ENCODE data around the gene NAB1. TPM values are rescaled to one million over a fixed set of nuclear protein-coding genes. Genes with fewer than 3 reads are reported as not detected.
"Not testable (repeated sequence)": the region's sequence is repeated elsewhere in the genome, so short reads cannot be mapped to it uniquely, and the experiment has no call there.

The NAB1 gene
- total RNA-seq, 1 experiment from 2014 or later, result 32.1 TPM

DNA sequence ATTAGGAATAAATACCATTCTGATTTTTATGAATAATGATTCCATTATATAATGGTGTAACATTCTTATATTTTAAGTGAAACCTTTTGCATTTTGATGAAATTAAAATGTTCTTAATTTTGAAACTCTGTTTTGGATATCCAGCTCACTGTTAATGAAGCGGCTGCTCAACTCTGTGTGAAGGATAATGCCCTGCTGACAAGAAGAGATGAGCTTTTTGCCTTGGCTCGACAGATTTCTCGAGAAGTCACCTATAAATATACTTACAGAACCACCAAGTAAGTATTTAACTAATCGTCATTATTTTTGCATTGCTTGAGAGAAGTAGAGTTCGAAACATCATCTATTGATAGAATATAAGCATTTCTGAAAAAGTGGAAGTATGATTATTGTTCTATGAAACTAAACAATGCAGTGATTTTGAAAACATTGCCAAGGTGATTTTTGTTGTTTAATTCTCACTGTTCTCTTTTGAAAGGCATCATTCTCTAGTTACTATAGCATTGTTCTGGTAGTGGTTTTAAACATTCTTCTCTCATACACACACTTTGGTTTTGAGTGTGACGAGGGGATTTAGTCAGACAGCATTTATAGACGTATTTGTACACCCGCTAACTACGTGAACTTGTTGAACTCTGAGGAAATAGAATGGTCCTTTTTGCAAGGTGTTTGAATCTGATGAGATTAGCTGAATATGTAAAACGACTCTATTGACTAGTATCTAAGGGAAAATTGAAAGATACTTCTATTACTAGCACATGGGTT, 21.5 kb downstream of the NAB1 start:
- DNase-seq (ENCODE audit: low read depth), result no peak

GRCh38 chr2:190674966-190675650, 26.2 kb downstream of the NAB1 start:
- DNase-seq (ENCODE audit: low read depth), result no peak

GRCh38 chr2:190677255-190677654, 28.4 kb downstream of the NAB1 start:
- no peak for DNase-seq (ENCODE audit: low read depth)

DNA sequence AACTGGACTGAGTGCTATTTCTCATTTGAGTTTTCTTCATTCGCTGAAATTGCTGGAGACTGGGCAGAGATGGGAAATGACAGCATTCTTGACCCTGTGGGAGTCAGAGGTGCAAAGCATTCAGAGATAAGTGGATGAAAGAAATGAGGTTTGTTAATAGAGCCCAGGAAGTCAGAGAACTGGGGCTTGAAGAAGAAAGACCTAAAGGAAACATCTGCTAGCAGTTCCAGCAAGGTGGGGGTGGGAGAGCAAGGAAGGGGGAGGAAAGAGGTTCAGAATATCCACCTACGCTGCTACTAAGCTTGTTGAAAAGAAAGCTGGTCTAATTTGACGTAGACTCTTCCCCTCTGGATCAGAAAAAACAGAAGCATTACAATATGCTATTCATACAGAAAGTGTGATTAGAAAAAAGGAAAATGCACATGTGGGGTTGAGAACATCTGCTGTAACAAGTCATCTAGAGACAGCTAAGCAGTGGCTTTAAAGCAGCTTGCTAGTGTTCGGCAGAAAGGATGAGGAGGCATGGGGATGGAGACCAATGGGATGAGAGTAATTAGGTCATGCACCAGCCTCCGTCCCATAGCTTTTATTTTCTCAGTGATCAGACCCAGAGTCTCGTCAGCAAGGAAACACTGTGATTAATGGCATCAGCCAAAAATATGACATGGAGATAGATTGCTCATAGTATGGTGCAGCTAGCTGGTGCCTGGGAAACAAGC, 29.7 kb downstream of the NAB1 start:
- DNase-seq (ENCODE audit: low read depth), result no peak

DNA sequence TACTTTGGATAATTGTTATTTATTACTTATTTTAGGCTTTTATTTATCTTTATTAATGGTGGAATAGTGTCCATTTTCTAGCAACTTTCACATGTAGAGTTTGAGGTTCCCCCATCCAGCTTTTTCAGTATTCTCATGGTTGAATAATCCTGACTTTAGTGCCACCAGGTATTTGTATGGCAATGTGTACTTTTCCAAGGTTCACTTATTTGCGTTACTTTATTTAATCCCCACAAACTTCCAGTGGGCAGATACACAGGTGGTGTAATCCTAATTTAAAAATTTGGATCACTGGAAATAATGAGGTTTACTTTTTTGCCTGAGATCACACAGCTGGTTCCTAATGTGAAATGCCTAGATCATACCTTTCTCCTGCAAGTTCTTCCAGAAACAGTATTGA, 30.5 kb downstream of the NAB1 start:
- DNase-seq (ENCODE audit: low read depth), result no peak

- DNase-seq (ENCODE audit: low read depth), result peak; percentile 46
Observed at GRCh38 chr2:190679813-190680591, 31.1 kb downstream of the NAB1 start.

GRCh38 chr2:190682168-190682567, 33.3 kb downstream of the NAB1 start:
- peak; percentile 75 for DNase-seq (ENCODE audit: low read depth)

DNA sequence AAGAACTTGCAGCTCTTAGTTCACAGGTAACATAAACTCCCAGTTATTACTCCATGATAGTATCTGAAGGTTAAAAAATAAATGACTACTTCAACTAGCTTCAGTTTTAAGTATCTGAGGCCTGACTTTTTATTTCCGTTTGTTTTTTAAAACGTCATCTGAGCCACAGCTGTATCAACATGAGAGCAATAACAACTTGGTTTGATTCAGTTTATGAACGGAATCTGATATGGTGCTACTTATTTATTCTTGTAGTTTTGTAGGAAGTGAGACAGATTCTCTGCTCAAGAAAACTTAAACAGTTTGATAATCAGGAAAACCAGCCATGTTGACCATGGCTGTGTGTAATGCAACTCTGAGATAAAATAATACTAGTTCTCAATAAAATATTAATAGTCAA, 34.9 kb downstream of the NAB1 start:
- no peak for DNase-seq (ENCODE audit: low read depth)

- DNase-seq (ENCODE audit: low read depth), result no peak
Observed at GRCh38 chr2:190684931-190685330, 36.0 kb downstream of the NAB1 start.

DNA sequence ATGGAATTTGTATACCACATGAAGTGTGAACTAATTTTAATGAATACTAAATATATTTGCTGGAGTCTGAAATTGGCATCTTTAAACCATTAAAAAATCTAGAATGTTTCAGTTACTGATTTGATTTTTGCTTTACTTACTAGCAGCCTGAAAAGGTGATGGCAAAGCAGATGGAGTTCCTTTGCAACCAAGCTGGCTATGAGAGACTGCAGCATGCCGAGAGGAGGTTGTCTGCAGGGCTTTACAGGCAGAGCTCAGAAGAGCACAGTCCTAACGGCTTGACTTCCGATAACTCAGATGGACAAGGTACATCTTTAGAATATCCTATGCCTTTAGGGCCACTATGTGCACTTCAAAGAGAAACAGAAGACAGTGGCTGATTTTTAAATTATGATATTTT, 36.5 kb downstream of the NAB1 start:
- no peak for DNase-seq (ENCODE audit: low read depth)

GRCh38 chr2:190693533-190694232, 44.8 kb downstream of the NAB1 start:
- DNase-seq (ENCODE audit: low read depth), result no peak

DNA sequence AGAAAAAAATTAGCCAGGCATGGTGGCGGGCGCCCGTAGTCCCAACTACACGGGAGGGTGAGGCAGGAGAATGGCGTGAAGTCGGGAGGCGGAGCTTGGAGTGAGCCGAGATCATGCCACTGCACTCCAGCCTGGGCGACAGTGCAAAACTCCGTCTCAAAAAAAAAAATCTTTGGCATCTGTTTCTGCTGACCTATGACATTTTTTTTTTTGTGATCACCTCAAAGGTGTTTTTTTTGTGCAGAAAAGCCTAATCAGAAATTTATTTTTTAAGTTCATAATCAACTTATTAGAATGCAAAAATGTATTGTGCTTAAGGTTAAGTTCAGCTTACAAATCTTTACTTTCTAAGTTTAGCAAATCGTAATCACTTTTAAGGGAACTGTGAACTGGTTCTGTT, 45.6 kb downstream of the NAB1 start:
- DNase-seq (ENCODE audit: low read depth), result no peak

DNA sequence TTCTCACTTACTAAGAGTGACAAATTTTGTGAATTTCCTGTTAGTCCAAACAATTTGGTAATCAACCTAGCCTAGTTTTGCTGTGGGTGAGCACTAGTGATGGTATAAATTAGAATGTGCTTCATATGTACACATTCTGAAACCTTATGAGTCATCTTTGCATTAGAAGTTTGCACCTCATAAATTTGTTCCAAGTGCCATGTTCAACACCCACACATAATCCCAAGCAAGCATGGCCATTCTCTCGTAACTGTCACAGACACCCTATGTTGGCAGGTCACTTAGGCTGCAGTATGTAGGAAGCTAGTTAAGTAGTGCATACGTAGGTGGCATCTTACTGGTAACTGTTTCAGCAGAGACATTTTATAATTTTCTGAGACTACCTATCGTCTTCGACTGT, 46.9 kb downstream of the NAB1 start:
- DNase-seq (ENCODE audit: low read depth), result no peak

DNA sequence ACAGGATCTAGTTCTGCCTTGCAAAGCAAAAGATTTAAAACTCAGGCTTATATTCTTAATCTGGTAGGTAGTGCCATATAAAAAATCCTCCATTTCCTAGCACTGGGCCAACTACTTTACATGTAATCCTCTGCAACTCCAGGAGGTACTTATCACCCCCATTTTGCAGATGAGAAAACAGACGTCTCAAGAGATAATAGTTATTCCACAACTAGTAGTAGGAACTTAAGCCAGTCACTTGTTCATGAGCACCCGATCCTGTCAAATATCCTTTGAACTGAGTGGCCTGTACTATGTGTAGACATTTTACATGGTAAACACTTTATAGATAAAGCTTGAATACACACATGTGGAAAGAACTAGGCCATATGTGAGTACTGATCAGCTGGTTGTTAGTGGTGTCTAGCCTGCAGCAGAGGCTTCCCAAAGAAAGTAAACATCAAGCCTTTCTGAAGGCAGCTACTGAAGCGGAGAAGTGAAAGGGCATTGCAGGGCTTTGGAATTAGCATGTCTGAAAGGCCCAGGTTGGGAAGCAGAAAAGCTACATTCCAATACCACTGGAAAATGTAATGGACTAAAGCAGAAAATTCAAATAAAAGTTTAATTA, 48.0 kb downstream of the NAB1 start:
- DNase-seq (ENCODE audit: low read depth), result no peak

- no peak for DNase-seq (ENCODE audit: low read depth)
Observed at GRCh38 chr2:190697421-190697820, 48.5 kb downstream of the NAB1 start.

DNA sequence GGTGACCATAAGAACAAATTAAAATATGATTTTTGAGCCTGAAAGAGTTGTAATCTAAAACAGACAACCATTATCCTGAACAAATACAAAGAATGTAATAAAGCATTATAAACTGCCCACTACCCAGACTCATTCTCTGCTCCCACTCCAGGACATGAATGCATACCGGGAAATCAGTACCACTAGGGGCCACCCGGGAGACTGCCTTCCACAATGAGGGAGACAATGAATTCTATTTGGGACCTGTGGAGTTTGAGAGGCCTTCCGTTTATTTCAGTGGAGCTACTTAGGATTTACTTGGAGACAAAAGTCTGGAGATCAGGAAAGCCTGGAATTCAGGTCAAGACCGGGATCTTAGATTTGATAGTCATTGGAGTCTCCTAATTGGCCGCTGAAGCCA, 50.0 kb downstream of the NAB1 start:
- no peak for DNase-seq (ENCODE audit: low read depth)

DNA sequence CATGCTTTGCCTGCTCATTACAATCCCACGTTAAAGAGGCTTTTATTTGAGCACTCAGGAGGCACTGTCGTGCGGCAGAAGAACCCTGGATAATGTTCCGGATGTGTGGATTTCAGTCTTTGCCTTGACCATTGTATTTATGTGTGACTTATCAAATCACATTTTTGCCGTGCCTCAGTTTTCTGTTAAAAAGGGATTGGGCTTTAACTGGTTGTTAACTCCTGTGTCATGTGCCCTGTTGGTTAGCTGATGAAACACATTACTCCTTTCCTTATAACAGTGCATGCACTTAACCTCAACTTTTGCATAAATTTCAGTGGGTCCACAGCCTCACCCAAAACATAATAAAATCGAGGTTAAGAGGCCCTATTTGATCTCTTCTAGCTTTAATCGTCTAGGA, 52.7 kb downstream of the NAB1 start:
- no peak for DNase-seq (ENCODE audit: low read depth)

DNA sequence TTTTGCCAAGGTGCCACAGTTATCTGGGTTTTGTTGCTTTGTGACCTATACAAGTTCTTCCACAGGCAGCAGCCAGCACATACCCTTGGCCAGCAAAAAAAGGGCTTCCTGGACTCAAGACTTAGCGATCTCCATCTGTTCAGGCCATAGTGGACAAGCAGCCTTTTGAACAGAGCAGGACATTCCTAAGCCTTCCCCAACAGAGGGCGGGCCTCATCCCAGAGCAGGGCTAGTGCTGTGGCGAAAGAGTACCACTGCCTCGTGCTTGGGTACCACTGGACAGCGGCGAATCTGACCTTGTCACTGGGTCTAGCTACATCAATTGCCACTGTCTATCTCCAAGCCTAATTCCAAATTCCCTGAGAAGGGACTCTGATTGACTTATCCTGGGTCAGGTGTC, 56.4 kb downstream of the NAB1 start:
- DNase-seq (ENCODE audit: low read depth), result no peak

GRCh38 chr2:190707726-190708125, 58.8 kb downstream of the NAB1 start:
- DNase-seq (ENCODE audit: low read depth), result no peak

DNA sequence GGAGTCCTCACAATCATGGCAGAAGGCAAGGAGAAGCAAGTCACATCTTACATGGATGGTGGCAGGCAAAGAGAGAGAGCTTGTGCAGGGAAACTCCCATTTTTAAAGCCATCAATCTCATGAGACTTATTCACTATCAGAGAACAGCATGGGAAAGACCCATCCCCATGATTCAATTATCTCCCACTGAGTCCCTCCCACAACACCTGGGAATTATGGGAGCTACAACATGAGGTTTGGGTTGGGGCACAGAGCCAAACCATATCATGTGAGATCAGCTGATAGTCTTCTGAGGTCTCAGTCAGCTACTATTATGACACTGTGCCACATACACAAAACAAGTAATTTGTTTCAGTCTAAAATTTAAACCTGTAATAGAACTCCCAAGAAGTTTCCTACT, 59.8 kb downstream of the NAB1 start:
- not testable (repeated sequence) for DNase-seq (ENCODE audit: low read depth)

DNA sequence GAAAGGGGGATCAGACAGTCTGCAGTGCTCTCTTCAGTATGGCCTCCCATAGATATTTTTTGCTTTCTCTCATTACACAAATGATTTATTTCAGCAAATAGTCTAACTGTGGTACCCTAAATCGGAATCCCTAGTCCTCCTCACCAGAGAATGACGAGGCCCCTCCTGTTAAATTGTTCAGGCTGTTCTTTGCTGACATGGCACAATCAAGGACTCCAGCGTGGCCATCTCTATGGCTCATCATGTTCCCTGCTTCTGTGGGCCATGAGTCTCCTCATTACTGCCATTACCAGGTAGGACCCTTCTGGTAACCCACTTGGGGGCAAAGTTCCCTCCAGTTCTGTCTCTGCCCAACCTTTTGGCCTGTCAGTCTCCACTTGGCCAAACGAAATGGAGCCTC, 62.2 kb downstream of the NAB1 start:
- DNase-seq (ENCODE audit: low read depth), result no peak
